H9 (cell line): ENCODE data around the gene UPF2. TPM values are rescaled to one million over a fixed set of nuclear protein-coding genes. Genes with fewer than 3 reads are reported as not detected.

Experiments
- DNase-seq: peaks from one replicate; pipeline ENCODE4 v3.0.0-alpha.2; 2017
- H2AFZ ChIP-seq: one replicate; pipeline ENCODE4 v1.6.1; 2013; ENCODE audit warnings: mild to moderate bottlenecking, low read length, control low read depth, moderate library complexity
- H2AK5ac ChIP-seq: 2 replicates; pipeline ENCODE4 v1.6.1; 2013; ENCODE audit warnings: low read length, control low read depth, mixed read lengths; ENCODE audit not compliant: insufficient read length
- H2BK120ac ChIP-seq: one replicate; pipeline ENCODE4 v1.6.1; 2013; ENCODE audit warnings: low read depth, mild to moderate bottlenecking, low read length, control low read depth, inconsistent platforms; ENCODE audit not compliant: poor library complexity, severe bottlenecking
- H2BK12ac ChIP-seq: 2 replicates; pipeline ENCODE4 v1.6.1; 2013; ENCODE audit warnings: low read length, control low read depth, mixed read lengths, low read depth; ENCODE audit not compliant: insufficient read length
- H2BK15ac ChIP-seq: 2 replicates; pipeline ENCODE4 v1.6.1; 2013; ENCODE audit warnings: low read depth, low read length, control low read depth
- H2BK20ac ChIP-seq: one replicate; pipeline ENCODE4 v1.6.1; 2013; ENCODE audit warnings: low read depth, mild to moderate bottlenecking, low read length, control low read depth, inconsistent platforms; ENCODE audit not compliant: poor library complexity, severe bottlenecking
- H2BK5ac ChIP-seq: 2 replicates; pipeline ENCODE4 v1.6.1; 2013; ENCODE audit warnings: low read length, control low read depth, mixed read lengths; ENCODE audit not compliant: insufficient read length
- H3K14ac ChIP-seq: 2 replicates; pipeline ENCODE4 v1.6.1; 2013; ENCODE audit warnings: low read length, control low read depth; ENCODE audit not compliant: insufficient read depth
- H3K18ac ChIP-seq: 2 replicates; pipeline ENCODE4 v1.6.1; 2013; ENCODE audit warnings: low read depth, mild to moderate bottlenecking, mixed read lengths, low read length, control low read depth; ENCODE audit not compliant: insufficient read length
- H3K23ac ChIP-seq: 2 replicates; pipeline ENCODE4 v1.6.1; 2013; ENCODE audit warnings: low read length, control low read depth, mixed read lengths, low read depth; ENCODE audit not compliant: insufficient read length
- H3K23me2 ChIP-seq: 2 replicates; pipeline ENCODE4 v1.6.1; 2013; ENCODE audit warnings: low read depth, mild to moderate bottlenecking, mixed read lengths, low read length, control low read depth; ENCODE audit not compliant: insufficient read length, poor library complexity, severe bottlenecking
- H3K27ac ChIP-seq: 2 replicates; pipeline ENCODE4 v1.5.1; 2013; ENCODE audit warnings: low read length, control low read depth, mixed read lengths, low read depth; ENCODE audit not compliant: insufficient read length
- H3K27me3 ChIP-seq: 2 replicates; pipeline ENCODE4 v1.6.1; 2013; ENCODE audit warnings: low read length, control low read depth, inconsistent platforms; ENCODE audit not compliant: insufficient read depth
- H3K4ac ChIP-seq: 2 replicates; pipeline ENCODE4 v1.6.1; 2013; ENCODE audit warnings: low read depth, mild to moderate bottlenecking, control low read depth, inconsistent platforms, low read length, moderate library complexity
- H3K4me1 ChIP-seq: 2 replicates; pipeline ENCODE4 v1.6.1; 2013; ENCODE audit warnings: low read length, control low read depth, inconsistent platforms; ENCODE audit not compliant: insufficient read depth
- H3K4me2 ChIP-seq: 2 replicates; pipeline ENCODE4 v1.6.1; 2013; ENCODE audit warnings: low read length, control low read depth, mixed read lengths; ENCODE audit not compliant: insufficient read length, insufficient read depth
- H3K56ac ChIP-seq: 2 replicates; pipeline ENCODE4 v1.6.1; 2013; ENCODE audit warnings: low read depth, mild to moderate bottlenecking, mixed read lengths, low read length, control low read depth; ENCODE audit not compliant: insufficient read length
- H3K79me1 ChIP-seq: 2 replicates; pipeline ENCODE4 v1.6.1; 2013; ENCODE audit warnings: low read depth, mild to moderate bottlenecking, moderate library complexity, low read length, control low read depth, inconsistent platforms; ENCODE audit not compliant: insufficient read depth, poor library complexity, severe bottlenecking
- H3K79me2 ChIP-seq: 2 replicates; pipeline ENCODE4 v1.6.1; 2013; ENCODE audit warnings: low read length, control low read depth, inconsistent platforms; ENCODE audit not compliant: insufficient read depth
- H3K9ac ChIP-seq: 2 replicates; pipeline ENCODE4 v1.6.1; 2013; ENCODE audit warnings: low read length, control low read depth, mixed read lengths; ENCODE audit not compliant: insufficient read length; ENCODE audit errors: extremely low read depth
- H3K9me3 ChIP-seq: one replicate; pipeline ENCODE4 v1.6.1; 2013; ENCODE audit warnings: low read depth, low read length, inconsistent platforms; ENCODE audit not compliant: control insufficient read depth
- H3T11ph ChIP-seq: one replicate; pipeline ENCODE4 v1.6.1; 2013; ENCODE audit warnings: mild to moderate bottlenecking, low read length, control low read depth, inconsistent platforms
- H4K20me1 ChIP-seq: one replicate; pipeline ENCODE4 v1.6.1; 2013; ENCODE audit not compliant: control insufficient read depth, insufficient read length, insufficient read depth
- H4K5ac ChIP-seq: 2 replicates; pipeline ENCODE4 v1.6.1; 2013; ENCODE audit warnings: low read depth, mild to moderate bottlenecking, mixed read lengths, low read length, control low read depth; ENCODE audit not compliant: insufficient read length
- H4K8ac ChIP-seq: replicated peaks from 2 replicates; pipeline ENCODE4 v1.6.1; 2013; ENCODE audit warnings: low read length, control low read depth, mixed read lengths, low read depth; ENCODE audit not compliant: insufficient read length
- H4K91ac ChIP-seq: 2 replicates; pipeline ENCODE4 v1.6.1; 2013; ENCODE audit warnings: low read depth, mild to moderate bottlenecking, moderate library complexity, mixed read lengths, low read length, control low read depth; ENCODE audit not compliant: insufficient read length
- H3K27ac Mint-ChIP-seq, 3 experiments: 2 replicates in 2 of 3; 3 replicates in 1 of 3; pipeline ENCODE4 v1.8.0; 2020 to 2021; ENCODE audit warnings: mixed read lengths in 3 of 3, mild to moderate bottlenecking in 1 of 3, moderate library complexity in 1 of 3
- H3K27me3 Mint-ChIP-seq: 2 replicates; pipeline ENCODE4 v1.8.0; 2021; ENCODE audit warnings: low read depth, mild to moderate bottlenecking, moderate library complexity, mixed read lengths
- H3K36me3 Mint-ChIP-seq, 3 experiments: 2 replicates in 2 of 3; 3 replicates in 1 of 3; pipeline ENCODE4 v1.8.0; 2020 to 2021; ENCODE audit warnings: low read depth in 3 of 3, mixed read lengths in 3 of 3; ENCODE audit not compliant: insufficient read depth in 1 of 3
- H3K4me1 Mint-ChIP-seq, 2 experiments: 2 replicates each; pipeline ENCODE4 v1.8.0; 2020; ENCODE audit warnings: mixed read lengths in 2 of 2
- H3K4me3 Mint-ChIP-seq, 2 experiments: 2 replicates in 1 of 2; 3 replicates in 1 of 2; pipeline ENCODE4 v1.8.0; 2020 to 2021; ENCODE audit warnings: mild to moderate bottlenecking in 2 of 2, mixed read lengths in 2 of 2, moderate library complexity in 1 of 2
- H3K9me3 Mint-ChIP-seq, 2 experiments: 2 replicates in 1 of 2; 3 replicates in 1 of 2; pipeline ENCODE4 v1.8.0; 2020; ENCODE audit warnings: mild to moderate bottlenecking in 2 of 2, mixed read lengths in 2 of 2, moderate library complexity in 1 of 2
- CTCF ChIP-seq: fragments of 200-600 bp; sonication (generic); conservative IDR thresholded peaks from 3 replicates; pipeline ENCODE4 v1.8.0; 2021; ENCODE audit warnings: antibody characterized with exemption, mild to moderate bottlenecking
- WGBS: extraction: QIAGEN DNeasy Blood & Tissue Kit; methylation state at CpG from one replicate; pipeline ENCODE4 v1.1.7; 2013; ENCODE audit warnings: missing lambda C conversion rate, low lambda C conversion rate, mixed read lengths; ENCODE audit not compliant: insufficient read length; ENCODE audit errors: extremely low coverage; 5-methylcytosine and 5-hydroxymethylcytosine counted together
- total RNA-seq: library from RNA; stranded (reverse); gene quantifications from 2 replicates; pipeline ENCODE4 v1.2.1, GENCODE V29; 2021

The UPF2 gene
- total RNA-seq, 1 experiment from 2014 or later: 34.1 TPM

GRCh38 chr10:11875494-11876281, 166.9 kb downstream of the UPF2 start:
- H3K56ac ChIP-seq: no peak overlapping the region
- no peak overlapping the region for H3K9ac ChIP-seq
- no peak for TF ChIP-seq CTCF
- H2AFZ ChIP-seq: no peak overlapping the region
- no peaks in the 10 kb centered on the region for H3K79me1 ChIP-seq
- no peak overlapping the region for H2BK12ac ChIP-seq
- peak overlapping the region; percentile 27 for H3K18ac ChIP-seq
- no peaks in the 10 kb centered on the region for H3K27me3 ChIP-seq
- H2BK5ac ChIP-seq: no peak overlapping the region
- whole genome bisulfite sequencing: no CpG with 5 or more reads among the region's 17 CpGs
- Mint-ChIP-seq H3K27me3 (no peaks in the 10 kb centered on the region; the same call in 1 of the 2 replicates), H3K9me3 (no peaks in the 10 kb centered on the region), H3K4me3 (no peak overlapping the region; a peak in 1 of 5 replicates), H3K36me3 (no peaks in the 10 kb centered on the region), H3K4me1 (peaks cover 28 to 35% of the 10 kb centered on the region in 2 experiments), H3K27ac (peak overlapping the region in 2 of 3 experiments; percentile 44 to 79; a peak in 3 of 7 replicates)
- peak overlapping the region; percentile 62 for H3K14ac ChIP-seq
- no peak for DNase-seq
- H4K8ac ChIP-seq: no peak overlapping the region
- no peak overlapping the region for H3T11ph ChIP-seq
- H2AK5ac ChIP-seq: no peak overlapping the region
- H3K9me3 ChIP-seq: no peaks in the 10 kb centered on the region
- no peak overlapping the region for H2BK120ac ChIP-seq
- H3K79me2 ChIP-seq: no peaks in the 10 kb centered on the region
- H4K5ac ChIP-seq: no peak overlapping the region
- H4K91ac ChIP-seq: peak overlapping the region; percentile 60
- H2BK20ac ChIP-seq: no peak overlapping the region
- no peaks in the 10 kb centered on the region for H4K20me1 ChIP-seq
- peaks cover 6% of the 10 kb centered on the region; the same call in 1 of the 2 replicates for H3K4me1 ChIP-seq
- H3K23ac ChIP-seq: no peak overlapping the region
- no peak overlapping the region for H2BK15ac ChIP-seq
- no peak overlapping the region for H3K4ac ChIP-seq
- no peaks in the 10 kb centered on the region for H3K23me2 ChIP-seq
- H3K27ac ChIP-seq: no peak overlapping the region
- no peak overlapping the region for H3K4me2 ChIP-seq
